ENCODE results near the gene GRIP1.

GRCh38 chr12:66620688-66621087 lies 58.2 kb downstream of the GRIP1 start:
- TF ChIP-seq CTCF (IDR thresholded peaks at IDR 0.05) (no peak), POLR2AphosphoS5 (IDR thresholded peaks at IDR 0.05) (no peak), POLR2A (IDR thresholded peaks at IDR 0.05) (no peak), EP300 (IDR thresholded peaks at IDR 0.05) (no peak)
